Measurements from ENCODE around the gene ITGB8.
"Not testable (repeated sequence)": the region's sequence is repeated elsewhere in the genome, so short reads cannot be mapped to it uniquely, and the experiment has no call there.

ITGB8 gene

DNA sequence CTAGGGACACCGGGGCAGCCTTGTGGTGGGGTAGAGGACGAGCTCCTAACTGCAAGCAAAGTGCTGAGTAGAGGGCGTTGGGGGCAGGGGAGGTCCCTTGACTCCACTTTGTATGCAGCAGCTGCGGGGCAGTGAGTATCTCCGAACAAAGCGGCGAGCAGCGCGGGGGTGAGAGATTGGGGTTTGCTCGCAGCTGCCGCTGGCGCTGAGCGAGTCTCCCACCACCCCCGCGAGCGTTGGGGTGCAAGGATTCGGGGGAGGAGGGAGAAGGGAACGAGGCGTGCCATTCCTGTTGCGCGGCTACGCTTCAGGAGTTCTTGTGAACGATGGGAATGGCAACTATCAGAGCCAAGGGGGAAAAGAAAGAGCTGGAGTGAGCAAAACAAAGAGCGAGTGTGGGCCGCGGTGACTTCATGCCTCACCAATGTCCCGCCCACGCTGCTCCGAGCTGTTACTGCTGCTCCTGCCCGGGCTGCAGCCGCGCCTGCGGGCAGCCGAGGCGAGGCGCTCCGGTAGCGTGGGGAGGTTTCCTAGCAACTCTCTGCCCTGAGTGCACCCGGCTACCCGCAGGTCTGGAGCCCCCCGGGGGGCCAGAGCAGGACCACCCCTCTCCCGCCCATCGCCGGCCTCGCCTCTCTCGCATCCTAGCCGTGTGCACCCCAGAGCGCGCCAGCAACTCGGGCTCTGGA is at the start of gene ITGB8:
ITGB8 (plus strand) TSS at position 662 of the 689 bp plus-strand sequence. CDS start 907 bp downstream, outside the sequence.
- no peak for DNase-seq (ENCODE audit: low spot score)

DNA sequence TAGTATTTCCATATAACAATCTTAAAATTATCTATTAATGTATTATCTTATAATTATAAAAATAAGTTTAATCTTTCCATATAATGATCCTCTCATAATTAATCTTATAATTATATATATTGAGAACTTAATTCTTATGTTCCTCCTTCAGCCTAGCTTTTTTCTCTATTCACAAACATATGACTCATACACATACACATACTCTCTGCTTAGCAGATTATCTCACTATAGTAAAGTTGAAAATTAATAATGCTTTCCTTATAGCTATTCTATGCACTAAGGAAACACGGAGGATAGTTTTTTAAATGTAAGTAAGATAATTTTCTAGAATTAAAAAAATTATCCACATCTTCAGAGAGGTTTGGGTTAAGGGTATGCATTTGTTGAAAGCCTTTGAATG is 47.7 kb upstream of the ITGB8 start:
- DNase-seq (ENCODE audit: low spot score), result no peak

DNA sequence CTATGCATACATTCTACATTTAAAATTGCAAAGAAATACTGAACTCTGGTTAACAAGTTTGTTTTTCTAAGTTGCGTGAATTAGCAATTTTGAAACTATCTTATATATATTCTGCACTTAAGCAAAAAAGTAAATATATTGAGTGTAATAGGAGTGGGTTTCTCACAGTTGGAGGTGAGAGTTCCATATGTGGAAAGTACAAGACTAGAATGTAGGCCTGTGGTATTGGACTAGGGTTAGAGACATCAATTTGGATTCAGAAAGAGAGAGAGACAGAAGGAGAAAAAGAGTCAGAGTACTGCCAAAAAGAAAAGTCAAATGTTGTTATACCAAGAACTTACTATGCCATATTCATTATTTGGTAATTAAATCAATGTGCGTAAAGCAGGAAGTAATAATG is 47.3 kb upstream of the ITGB8 start:
- no peak for DNase-seq (ENCODE audit: low spot score)

DNA sequence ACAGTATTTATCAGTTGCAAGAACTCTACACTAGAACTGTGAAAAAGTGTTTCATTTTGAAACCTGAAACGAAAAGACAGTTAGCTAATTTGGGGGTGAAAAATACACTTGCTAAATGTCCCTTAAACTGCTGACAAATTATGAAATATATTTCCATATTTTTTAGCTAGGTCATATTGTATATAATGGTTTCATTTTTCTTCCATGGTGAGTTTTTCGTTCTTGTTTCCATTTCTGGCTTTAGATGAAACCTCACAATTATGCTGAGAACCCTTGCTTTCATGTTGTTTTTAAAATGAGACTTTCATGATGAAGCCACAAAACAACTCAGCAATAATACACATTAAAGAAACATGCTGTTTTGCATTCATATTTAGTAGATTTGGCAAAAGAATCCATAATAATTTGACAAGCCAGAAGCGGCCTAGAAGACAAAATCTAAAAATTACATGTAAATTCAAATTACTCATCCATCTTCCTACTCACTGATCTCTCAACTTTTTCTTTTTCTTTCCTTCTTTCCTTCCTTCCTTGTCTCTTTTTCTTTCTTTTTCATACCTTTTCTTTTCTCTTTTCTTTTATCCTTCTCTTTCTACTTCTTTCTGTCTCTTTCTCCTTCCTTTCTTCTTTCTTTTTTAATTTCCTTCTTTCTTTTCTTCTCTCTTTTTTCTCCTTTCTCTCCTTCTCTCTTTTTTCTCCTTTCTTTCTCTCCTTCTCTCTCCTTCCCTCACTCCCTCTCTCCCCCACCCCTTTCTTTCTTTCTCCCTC is 46.5 kb upstream of the ITGB8 start:
- no peak for DNase-seq (ENCODE audit: low spot score)

DNA sequence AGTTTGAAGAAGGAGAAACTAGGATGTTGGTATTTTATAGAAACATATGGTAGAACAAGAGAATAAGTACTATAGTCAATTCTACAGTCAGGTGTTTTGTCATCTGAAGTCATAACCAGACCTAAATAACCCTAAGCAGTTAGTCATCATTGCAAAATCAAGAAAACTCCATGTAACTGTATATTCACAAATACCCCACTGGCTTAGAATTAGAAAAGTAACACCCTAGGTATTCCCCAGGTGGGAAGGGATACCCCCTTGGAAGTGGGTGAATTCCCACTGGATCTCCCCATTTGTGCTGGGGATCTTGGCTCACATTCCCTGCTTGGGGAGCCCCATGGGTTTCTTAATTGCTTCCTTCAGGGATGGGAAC is 45.9 kb upstream of the ITGB8 start:
- DNase-seq (ENCODE audit: low spot score), result no peak

DNA sequence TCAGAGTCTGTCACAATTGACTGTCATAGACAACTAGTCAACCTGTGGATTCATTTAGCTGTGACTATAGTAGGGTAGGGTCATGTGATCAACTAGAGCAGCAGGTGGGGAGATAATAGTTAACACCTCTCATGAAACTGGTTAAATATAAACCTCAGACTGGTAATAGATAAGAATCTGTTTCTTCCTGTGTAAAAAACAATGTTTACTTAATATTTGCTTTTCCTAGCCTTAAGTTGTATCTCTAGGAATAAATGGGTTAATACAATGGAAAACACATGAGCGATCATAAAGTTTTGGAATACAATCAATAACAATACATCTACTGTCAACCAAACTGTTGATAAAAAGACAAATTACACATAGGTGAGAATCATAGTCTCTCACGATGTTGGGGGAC is 43.4 kb upstream of the ITGB8 start:
- no peak for DNase-seq (ENCODE audit: low spot score)

DNA sequence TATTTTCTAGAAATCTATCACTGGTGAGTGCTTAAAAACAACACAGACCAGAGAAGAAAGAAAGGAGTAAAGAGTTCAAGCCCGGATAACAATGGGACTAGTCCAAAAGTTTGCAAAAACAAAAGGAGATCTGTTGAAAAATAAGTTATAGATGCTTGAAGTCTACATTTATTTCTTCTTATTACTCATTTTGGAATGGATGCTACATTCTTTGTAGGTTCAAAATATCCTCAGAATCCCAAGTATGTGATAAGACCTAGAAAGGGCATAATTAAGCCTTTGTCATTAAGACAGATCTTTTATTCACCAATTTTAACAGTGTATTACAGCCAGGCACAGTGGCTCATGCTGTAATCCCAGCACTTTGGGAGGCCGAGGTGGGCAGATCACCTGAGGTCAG is 42.7 kb upstream of the ITGB8 start:
- DNase-seq (ENCODE audit: low spot score), result no peak

DNA sequence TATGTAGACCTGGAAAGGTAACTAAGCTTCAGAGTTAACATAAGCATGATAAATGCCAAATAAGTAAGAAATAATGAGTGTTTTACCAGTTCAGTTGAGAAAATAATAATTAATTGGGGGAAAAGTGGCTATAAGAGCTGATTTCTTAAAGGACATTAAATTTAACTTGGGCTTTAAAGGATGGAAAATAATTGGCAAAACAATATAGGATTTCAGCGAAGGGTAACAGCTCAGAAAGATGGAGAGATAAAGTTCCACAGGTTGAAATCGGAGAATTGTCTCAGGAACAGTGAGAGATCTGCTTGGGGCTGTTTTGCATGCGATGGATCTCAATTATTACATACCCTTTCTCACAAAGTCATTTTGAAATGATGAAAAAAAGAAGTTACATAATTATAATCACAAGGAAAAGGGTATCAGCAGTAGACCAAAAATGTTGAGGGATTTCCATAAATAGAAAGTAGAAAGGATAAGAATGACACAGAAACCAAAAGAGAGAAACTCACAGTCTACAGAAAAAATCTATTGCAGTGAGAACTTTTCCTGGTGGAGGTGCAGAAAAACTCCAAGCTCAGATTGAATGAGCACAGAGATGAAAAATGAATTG is 40.1 kb upstream of the ITGB8 start:
- DNase-seq (ENCODE audit: low spot score), result no peak

DNA sequence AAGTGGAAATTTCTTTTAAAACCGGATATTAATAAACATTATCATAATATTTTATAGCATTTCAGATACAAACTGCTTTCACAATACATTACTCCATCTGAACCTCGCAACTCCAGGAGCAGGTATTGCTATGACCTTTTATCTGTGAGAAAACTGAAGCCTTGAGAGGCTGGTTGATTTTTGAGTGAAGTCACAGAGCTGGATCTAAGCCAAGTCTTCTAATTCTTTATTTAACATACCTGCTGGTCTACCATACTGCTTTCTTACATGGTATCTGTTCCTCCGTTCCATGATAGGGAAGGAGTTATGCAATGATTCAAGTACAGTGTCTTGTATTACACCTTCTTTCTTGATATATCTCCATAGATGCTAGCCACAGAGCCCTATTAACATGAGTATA is 37.4 kb upstream of the ITGB8 start:
- DNase-seq (ENCODE audit: low spot score), result no peak

DNA sequence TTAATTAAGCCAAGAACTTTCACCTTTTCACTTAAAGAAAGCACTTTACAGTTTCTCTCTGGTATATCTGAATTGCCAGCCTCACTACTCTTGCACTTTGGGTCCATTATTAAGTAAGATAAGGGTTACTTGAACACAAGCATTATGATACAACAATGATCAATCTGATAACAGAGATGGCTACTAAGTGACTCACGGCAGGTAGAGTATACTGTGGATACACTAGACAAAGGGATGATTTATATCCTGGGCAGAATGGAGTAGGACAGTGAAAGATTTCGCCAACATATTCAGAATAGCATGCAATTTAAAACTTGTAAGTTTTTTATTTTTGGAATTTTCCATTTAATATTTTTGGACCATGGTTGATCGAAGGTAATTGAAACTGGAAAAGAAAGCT is 34.3 kb upstream of the ITGB8 start:
- no peak for DNase-seq (ENCODE audit: low spot score)

DNA sequence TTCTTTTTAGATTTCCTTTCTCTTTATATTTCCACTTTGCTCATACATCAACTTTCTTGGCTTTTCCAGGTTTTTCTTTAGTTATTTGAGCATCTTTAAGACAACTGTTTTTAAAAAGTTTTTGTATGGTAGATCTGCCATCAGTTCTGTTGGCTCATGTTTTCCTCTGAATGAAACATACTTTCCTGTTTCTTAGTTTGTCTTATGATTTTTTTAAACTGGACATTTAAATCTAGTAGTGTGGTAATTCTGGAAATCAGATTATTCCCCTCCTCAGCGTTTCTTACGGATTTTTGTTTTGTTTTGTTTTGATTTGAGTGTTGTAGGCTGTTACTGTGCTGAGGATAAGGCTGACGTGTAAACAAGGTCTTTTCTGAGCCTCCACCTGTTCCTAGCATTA is 33.8 kb upstream of the ITGB8 start:
- DNase-seq (ENCODE audit: low spot score), result no peak

DNA sequence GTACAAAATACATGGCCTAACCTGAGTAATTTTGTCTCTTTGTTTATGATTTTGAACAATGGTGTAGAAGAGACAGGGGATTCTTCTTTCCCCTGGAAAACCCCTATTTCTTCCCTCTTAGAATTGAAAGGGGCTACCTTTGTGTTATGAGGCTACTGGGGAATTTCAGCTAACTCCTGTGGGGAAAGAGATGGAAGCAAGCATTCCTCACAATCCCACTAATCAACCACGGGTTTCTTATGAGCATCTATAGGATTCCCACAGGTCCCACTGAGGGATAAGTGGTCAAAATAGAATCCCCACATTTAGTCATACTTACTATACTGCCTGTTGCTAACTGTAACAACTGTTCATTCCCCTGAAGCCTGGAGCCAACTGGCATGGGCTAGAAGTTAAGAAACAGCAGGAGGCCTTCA is 32.2 kb upstream of the ITGB8 start:
- no peak for DNase-seq (ENCODE audit: low spot score)

DNA sequence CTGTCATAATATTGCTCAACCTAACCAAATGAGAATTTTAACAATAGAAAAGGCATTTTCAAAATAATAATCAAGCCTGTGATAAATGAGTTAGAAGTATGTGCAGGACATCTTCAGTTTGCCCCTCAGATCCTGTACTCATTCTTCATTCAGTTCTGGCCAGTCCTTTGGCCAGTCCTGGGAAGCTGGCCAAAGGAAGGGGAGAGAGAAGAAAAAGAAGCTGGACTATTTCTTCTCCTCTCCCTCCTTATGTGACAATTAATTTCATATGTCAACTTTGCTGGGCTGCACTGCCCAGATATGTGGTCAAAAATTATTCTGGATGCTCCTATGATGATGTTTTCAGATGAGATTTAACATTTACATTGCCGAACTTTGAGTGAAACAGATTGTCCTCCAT is 31.6 kb upstream of the ITGB8 start:
- DNase-seq (ENCODE audit: low spot score), result no peak

DNA sequence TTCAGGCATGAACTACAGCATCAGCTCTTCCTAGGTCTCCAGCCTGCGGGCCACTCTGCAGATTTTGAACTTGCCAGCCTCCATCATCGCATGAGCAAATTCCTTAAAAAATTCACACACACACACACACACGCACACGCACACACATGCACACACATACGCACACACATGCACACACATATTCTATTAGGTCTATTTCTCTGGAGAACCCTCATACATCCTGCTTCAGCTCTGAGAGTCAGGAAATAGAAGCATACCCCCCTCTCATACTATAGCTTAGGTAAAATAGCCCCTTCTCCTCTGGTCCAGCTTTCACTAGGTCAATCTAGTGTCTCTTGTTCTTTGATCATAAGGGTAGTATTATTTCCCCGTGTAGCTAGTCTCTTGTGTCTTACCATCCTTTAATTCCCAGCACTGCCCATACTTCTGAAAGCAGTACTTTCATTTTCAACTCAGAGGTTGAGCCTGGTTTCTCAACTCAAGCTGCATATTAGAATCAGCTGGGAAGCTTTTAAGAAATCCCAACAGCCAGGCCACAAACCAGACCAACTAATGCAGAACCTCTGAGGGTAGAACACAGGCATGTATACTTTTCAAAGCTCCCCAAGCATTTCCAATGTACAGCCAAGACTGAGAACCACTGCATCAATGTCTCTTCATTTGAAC is 30.9 kb upstream of the ITGB8 start:
- no peak for DNase-seq (ENCODE audit: low spot score)

DNA sequence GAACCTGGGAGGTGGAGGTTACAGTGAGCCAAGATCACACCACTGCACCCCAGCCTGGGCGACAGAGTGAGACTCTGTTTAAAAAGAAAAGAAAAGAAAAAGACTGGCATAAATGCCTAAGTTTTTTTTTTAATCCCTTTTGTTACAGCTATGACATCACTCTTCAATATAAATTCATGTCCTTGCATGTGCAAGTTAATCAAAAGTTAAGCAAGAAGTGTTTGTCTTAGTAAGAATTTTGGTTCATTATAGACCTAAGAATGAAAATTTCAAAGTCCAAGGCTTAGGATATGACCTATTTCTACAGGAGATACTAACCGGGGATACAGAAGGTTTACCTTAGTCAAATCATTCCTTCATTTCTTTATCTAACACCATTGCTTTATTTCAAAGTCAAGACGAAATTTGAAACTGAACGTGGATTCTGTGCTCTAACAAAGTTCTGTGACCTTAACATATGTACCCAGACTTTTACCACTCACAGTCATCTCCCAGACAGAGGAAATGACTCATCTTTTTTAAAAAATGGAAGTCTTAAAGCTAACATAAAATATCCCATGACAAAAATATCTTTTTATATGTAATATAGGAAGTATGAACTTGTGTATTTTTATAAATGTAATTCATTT is 29.3 kb upstream of the ITGB8 start:
- no peak for DNase-seq (ENCODE audit: low spot score)

DNA sequence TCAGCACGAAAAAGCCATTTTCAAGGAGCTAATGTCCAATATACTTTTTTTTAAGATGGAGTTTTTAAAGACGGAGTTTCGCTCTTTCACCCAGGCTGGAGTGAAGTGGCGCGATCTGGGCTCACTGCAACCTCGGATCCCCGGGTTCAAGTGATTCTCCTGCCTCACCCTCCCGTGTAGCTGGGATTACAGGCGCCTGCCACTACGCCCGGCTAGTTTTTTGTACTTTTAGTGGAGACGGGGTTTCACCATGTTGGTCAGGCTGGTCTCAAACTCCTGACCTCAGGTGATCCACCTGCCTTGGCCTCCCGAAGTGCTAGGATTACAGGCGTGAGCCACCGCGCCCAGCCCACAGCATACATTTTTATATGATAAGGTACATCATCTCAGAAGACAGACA is 28.4 kb upstream of the ITGB8 start:
- DNase-seq (ENCODE audit: low spot score), result not testable (repeated sequence)

DNA sequence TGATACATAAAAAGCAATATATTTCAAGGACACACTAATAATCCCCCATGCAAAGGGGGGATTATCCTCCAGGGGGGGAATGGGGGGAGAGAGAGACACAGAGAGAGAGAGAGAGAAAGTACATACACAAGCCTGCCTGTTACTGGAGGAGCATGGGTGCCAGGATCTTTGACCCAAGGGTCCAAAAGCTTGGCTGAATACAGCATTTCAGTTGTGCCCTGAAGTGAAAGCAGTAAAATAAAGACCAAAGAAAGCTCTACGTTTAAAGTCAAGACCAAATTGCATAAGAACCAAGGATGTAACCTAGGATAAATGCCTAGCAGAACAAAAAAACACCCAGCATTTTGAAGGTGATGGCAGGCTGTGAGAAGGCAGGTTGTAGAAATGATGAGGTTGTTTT is 27.8 kb upstream of the ITGB8 start:
- DNase-seq (ENCODE audit: low spot score), result no peak

DNA sequence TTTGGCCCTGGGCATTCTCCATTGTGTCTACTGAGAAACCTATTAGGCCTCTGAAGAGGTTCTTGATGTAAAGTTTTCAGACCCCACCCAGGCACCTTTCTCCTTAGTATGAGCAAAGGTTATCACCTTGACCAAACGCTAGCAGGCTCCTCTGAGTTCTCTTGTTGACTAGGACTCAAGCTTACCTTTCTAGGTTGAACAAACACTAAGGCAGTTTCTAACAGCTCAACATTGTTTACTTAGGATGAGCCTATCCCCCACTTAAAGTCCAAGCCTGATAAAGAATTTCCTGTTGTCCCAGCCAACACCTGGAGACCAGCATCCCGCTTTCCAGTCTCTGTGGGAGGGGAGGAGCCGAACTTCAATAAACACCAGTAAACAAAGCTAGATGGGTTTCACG is 26.3 kb upstream of the ITGB8 start:
- no peak for DNase-seq (ENCODE audit: low spot score)

DNA sequence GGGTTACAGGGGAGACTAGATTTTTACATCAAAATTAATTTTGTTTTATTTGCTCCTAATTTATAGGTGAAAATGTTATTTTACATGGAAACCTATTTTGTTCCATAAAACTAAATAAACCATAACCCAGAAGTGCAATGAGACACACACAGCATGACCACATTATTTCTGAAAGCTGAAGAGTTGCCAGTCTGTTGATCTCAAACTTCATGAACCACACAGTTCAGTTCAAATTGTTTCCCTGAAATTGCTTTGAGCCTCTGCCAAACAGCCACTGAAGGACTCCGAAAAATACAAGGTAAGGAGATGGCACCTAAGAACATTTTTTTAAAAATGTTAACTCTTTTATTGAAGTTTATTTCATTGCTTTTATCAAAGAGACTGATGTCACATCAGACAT is 25.0 kb upstream of the ITGB8 start:
- DNase-seq (ENCODE audit: low spot score), result no peak

DNA sequence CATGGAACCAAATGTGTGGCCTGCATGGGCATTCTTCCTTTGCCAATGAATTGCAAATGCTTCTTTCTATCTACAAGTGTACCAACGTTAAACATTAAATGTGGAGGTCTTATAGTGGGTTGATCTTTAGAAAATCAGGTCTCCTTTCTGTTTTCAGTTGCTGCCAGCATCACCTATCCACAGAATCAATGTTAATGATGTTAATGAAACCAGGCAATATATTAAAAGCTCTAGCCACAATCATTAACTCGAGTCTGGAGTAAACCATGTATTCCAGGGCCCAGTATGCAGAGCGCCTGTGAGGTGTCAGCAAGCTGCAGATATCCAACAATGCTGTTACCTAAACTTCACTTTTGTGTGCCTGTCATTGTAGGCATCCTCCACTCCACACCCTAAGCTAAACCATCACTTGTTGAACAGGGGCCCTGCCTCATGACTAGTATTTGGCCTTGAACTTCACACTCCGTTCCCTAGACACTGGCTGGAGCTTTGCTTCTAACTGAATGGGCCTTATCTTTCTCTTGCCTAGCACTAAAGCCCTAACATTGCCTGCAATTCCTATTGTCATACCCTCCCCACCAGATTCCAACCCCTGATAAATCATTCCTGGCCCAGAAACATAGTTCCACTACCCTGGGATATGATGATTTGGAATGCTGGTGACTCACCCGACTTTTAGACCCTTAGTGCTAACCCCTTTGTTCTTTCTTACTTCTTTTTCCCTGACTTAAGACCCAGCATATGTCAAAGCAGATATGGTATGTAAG is 24.3 kb upstream of the ITGB8 start:
- no peak for DNase-seq (ENCODE audit: low spot score)

DNA sequence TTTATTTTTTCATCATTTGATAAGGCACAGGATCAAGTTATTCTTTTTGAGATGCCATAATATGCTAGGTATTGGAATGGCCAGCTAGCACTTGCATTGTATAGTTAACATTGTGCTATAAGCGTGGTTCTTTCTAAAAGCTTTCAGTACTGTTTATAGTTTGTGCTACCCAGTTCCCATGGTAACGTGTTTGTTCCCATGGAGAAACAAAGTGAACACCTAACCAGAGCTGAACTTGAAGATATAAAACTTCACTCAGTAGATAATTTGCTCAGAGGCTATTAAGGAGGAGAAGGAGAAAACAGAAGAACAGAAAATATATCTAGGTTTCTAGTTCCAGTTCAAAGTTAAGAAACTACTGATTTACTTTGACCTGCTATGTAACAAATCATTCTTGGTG is 23.6 kb upstream of the ITGB8 start:
- no peak for DNase-seq (ENCODE audit: low spot score)

DNA sequence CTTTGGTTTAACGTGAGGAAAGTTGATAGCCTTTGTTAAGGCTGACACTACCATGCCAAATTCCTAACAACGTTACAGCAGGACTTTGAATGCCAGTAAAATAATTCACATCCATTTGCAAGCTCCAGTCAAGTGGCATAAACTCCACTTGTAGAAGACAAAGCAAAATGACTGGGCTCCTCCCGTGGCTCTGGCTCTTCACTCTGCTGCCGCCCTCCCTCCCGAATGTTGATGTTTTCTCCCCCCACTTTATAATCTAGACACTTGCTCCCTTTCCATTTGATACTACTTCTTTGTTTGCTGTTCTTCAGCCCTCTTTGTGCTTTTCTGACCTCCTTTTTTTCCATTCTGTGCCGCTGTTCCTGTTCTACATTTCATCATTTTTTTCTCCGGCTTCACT is 22.8 kb upstream of the ITGB8 start:
- DNase-seq (ENCODE audit: low spot score), result no peak
